Activated CD4-positive, alpha-beta T cell treated with anti-CD3 and anti-CD28 coated beads for 24 hours (primary cell): ENCODE data around the gene CHD2.
"Not testable (repeated sequence)": the region's sequence is repeated elsewhere in the genome, so short reads cannot be mapped to it uniquely, and the experiment has no call there.

Experiments used
- DNase-seq, 2 donors: peaks; one replicate each; pipeline ENCODE4 v3.0.0-alpha.2; 2020; ENCODE audit warnings: low read depth in 2 of 2

The CHD2 gene

GRCh38 chr15:92906563-92907081, 6.5 kb downstream of the CHD2 start:
- DNase-seq, result no peak

GRCh38 chr15:92907229-92907628, 7.1 kb downstream of the CHD2 start:
- DNase-seq, result no peak

GRCh38 chr15:92907896-92908712, 8.0 kb downstream of the CHD2 start:
- DNase-seq, result no peak

GRCh38 chr15:92908713-92909057, 8.6 kb downstream of the CHD2 start:
- DNase-seq, result no peak

GRCh38 chr15:92909136-92909781, 9.1 kb downstream of the CHD2 start:
- no peak for DNase-seq

- no peak for DNase-seq
Measured at GRCh38 chr15:92910451-92910850, 10.3 kb downstream of the CHD2 start.

GRCh38 chr15:92914103-92914499, 14.0 kb downstream of the CHD2 start:
- no peak for DNase-seq

- no peak for DNase-seq
Measured at GRCh38 chr15:92914768-92915221, 14.7 kb downstream of the CHD2 start.

GRCh38 chr15:92915766-92916435, 15.8 kb downstream of the CHD2 start:
- no peak for DNase-seq

GRCh38 chr15:92917598-92918407, 17.7 kb downstream of the CHD2 start:
- DNase-seq, result peak; percentile 92 to 95

GRCh38 chr15:92918881-92919280, 18.8 kb downstream of the CHD2 start:
- not testable (repeated sequence) for DNase-seq

- DNase-seq, result no peak
Measured at GRCh38 chr15:92920595-92921161, 20.6 kb downstream of the CHD2 start.

- no peak for DNase-seq
Measured at GRCh38 chr15:92921215-92922131, 21.3 kb downstream of the CHD2 start.

GRCh38 chr15:92922418-92923002, 22.4 kb downstream of the CHD2 start:
- no peak for DNase-seq

- DNase-seq, result no peak
Measured at GRCh38 chr15:92924216-92924615, 24.1 kb downstream of the CHD2 start.

- DNase-seq, result no peak
Measured at GRCh38 chr15:92925454-92925853, 25.3 kb downstream of the CHD2 start.

- DNase-seq, result no peak
Measured at GRCh38 chr15:92928225-92928750, 28.2 kb downstream of the CHD2 start.

- no peak for DNase-seq
Measured at GRCh38 chr15:92929002-92929401, 28.9 kb downstream of the CHD2 start.

- DNase-seq, result no peak
Measured at GRCh38 chr15:92930054-92930621, 30.0 kb downstream of the CHD2 start.
